GM23338 (cell line): ENCODE measurements around the gene LRRC34.

ENCODE experiments used
- CREB1 ChIP-seq: fragments of 250-450 bp; sonication (Bioruptor Pico); IDR thresholded peaks from 2 replicates; pipeline ENCODE4 v1.5.0; 2020; ENCODE audit warnings: low read depth, mild to moderate bottlenecking, moderate library complexity
- CTCF ChIP-seq, 2 experiments: fragments of 200-600 bp in 1 of 2; sonication (generic) in 1 of 2; conservative IDR thresholded peaks; 2 replicates each; pipeline versions ENCODE4 v1.5.1 to v1.6.1; 2016 to 2017; ENCODE audit warnings: antibody characterized with exemption in 2 of 2, low read depth in 2 of 2, mild to moderate bottlenecking in 2 of 2, moderate library complexity in 1 of 2
- ETS1 ChIP-seq: IDR thresholded peaks from 2 replicates; pipeline ENCODE4 v1.6.1; 2016; ENCODE audit warnings: antibody characterized with exemption
- EZH2 ChIP-seq: fragments of 200-600 bp; sonication (generic); IDR thresholded peaks from one replicate; pipeline ENCODE4 v1.8.0; 2017; ENCODE audit warnings: antibody characterized with exemption, mild to moderate bottlenecking, low read depth; ENCODE audit not compliant: unreplicated experiment
- EZH2phosphoT487 ChIP-seq: fragments of 200-600 bp; sonication (generic); IDR thresholded peaks from one replicate; pipeline ENCODE4 v1.8.1; 2018; ENCODE audit warnings: antibody characterized with exemption; ENCODE audit not compliant: unreplicated experiment
- JUNB ChIP-seq: IDR thresholded peaks from one replicate; pipeline ENCODE4 v1.6.1; 2016; ENCODE audit warnings: antibody characterized with exemption; ENCODE audit not compliant: unreplicated experiment
- POLR2AphosphoS5 ChIP-seq: IDR thresholded peaks from 2 replicates; pipeline ENCODE4 v1.6.1; 2016; ENCODE audit warnings: antibody characterized with exemption, low read depth
- REST ChIP-seq: IDR thresholded peaks from one replicate; pipeline ENCODE4 v1.6.1; 2018; ENCODE audit warnings: antibody characterized with exemption; ENCODE audit not compliant: unreplicated experiment
- STAT1 ChIP-seq: IDR thresholded peaks from one replicate; pipeline ENCODE4 v1.6.1; 2016; ENCODE audit warnings: antibody characterized with exemption; ENCODE audit not compliant: unreplicated experiment
- ZNF114 ChIP-seq: fragments of 250-450 bp; sonication (Bioruptor Pico); IDR thresholded peaks from 2 replicates; pipeline ENCODE4 v1.5.0; 2020; ENCODE audit warnings: mild to moderate bottlenecking, moderate library complexity
- ZNF331 ChIP-seq: fragments of 250-450 bp; sonication (Bioruptor Pico); IDR thresholded peaks from 2 replicates; pipeline ENCODE4 v1.5.0; 2020; ENCODE audit warnings: low read depth, mild to moderate bottlenecking, moderate library complexity
- ZNF462 ChIP-seq: fragments of 250-450 bp; sonication (Bioruptor Pico); IDR thresholded peaks from 2 replicates; pipeline ENCODE4 v1.5.0; 2020; ENCODE audit warnings: mild to moderate bottlenecking, moderate library complexity

- TF ChIP-seq CTCF (conservative IDR thresholded peaks at IDR 0.05; ENCODE audit: low read depth in 2 of 2) (no peak), STAT1 (no peak), EZH2phosphoT487 (no peak), POLR2AphosphoS5 (no peak), EZH2 (no peak), REST (no peak), ZNF331 (CRISPR knock-in tag) (no peak), CREB1 (CRISPR knock-in tag) (no peak), JUNB (no peak), ZNF462 (CRISPR knock-in tag) (no peak), ETS1 (no peak), ZNF114 (CRISPR knock-in tag) (no peak)
Measured at GRCh38 chr3:169780742-169781141, 32.0 kb downstream of the LRRC34 start.
